ENCODE data around the gene LPXN. TPM values are rescaled to one million over a fixed set of nuclear protein-coding genes. Genes with fewer than 3 reads are reported as not detected.

LPXN gene
- total and polyA plus RNA-seq, 10 of the 15 experiments (the other 5 are each of a cell fraction or from before 2014, with no cell fraction given): 131 to 349 (median 201) TPM

GRCh38 chr11:58578635-58579191, 3.1 kb upstream of the LPXN start, which contains the start of gene ZFP91 (continued):
- TF ChIP-seq TCF3 (IDR thresholded peaks at IDR 0.05; ENCODE audit: borderline replicate concordance, insufficient read depth, low read depth, low read length) (peak; percentile 72; the same call in 1 of the 2 replicates), PBX3 (IDR thresholded peaks at IDR 0.05; ENCODE audit: insufficient replicate concordance, low read depth, low read length) (peak; percentile 91), SMAD1 (IDR thresholded peaks at IDR 0.05; ENCODE audit: low read depth, partially characterized antibody) (peak; percentile 80), NR2C2 (IDR thresholded peaks at IDR 0.05; ENCODE audit: borderline replicate concordance, control insufficient read depth, insufficient read length, low read depth) (no peak), CREM (IDR thresholded peaks at IDR 0.05; ENCODE audit: low read depth) (peak; percentile 13; the same call in 1 of the 2 replicates), FOXK2 (IDR thresholded peaks at IDR 0.05) (no peak), CHD2 (IDR thresholded peaks at IDR 0.05; ENCODE audit: borderline replicate concordance, low read depth, low read length) (peak; percentile 99), BCL11A (IDR thresholded peaks at IDR 0.05; ENCODE audit: low read depth, low read length) (no peak), TCF12 (IDR thresholded peaks at IDR 0.05; ENCODE audit: low read depth, low read length) (0 out of 2 replicates have a peak, but pooled peaks have one; percentile 6), POLR2AphosphoS2 (IDR thresholded peaks at IDR 0.05; ENCODE audit: low read depth, low read length) (peak; percentile 34; the same call in 1 of the 2 replicates), TBL1XR1 (IDR thresholded peaks at IDR 0.05; ENCODE audit: low read depth, low read length) (0 out of 2 replicates have a peak, but pooled peaks have one; percentile 12), RB1 (IDR thresholded peaks at IDR 0.05; ENCODE audit: borderline replicate concordance) (peak; percentile 87), NKRF (conservative IDR thresholded peaks at IDR 0.05) (peak; percentile 32; the same call in 1 of the 2 replicates), E2F4 (IDR thresholded peaks at IDR 0.05; ENCODE audit: low read depth, low read length) (peak; percentile 74; the same call in 1 of the 2 replicates), GATAD2B (conservative IDR thresholded peaks at IDR 0.05; ENCODE audit: low read depth) (peak; percentile 8; the same call in 1 of the 2 replicates), FOS (IDR thresholded peaks at IDR 0.05; ENCODE audit: borderline replicate concordance, extremely low read depth, insufficient read length) (peak; percentile 15), HDAC2 (IDR thresholded peaks at IDR 0.05) (no peak), KAT2A (conservative IDR thresholded peaks at IDR 0.05; ENCODE audit: control insufficient read depth, low read depth, low read length) (no peak), IRF5 (IDR thresholded peaks at IDR 0.05; ENCODE audit: borderline replicate concordance) (peak; percentile 88), POLR2AphosphoS5 (IDR thresholded peaks at IDR 0.05; ENCODE audit: low read length) (peak; percentile 35; the same call in 1 of the 2 replicates), RAD21 (IDR thresholded peaks at IDR 0.05; ENCODE audit: insufficient read depth, low read depth, low read length) (no peak), LARP7 (IDR thresholded peaks at IDR 0.05) (peak; percentile 90), ATF2 (IDR thresholded peaks at IDR 0.05; ENCODE audit: low read length) (peak; percentile 78), ZZZ3 (IDR thresholded peaks at IDR 0.05; ENCODE audit: control insufficient read depth, insufficient read length, low read depth) (no peak), KLF5 (IDR thresholded peaks at IDR 0.05; ENCODE audit: partially characterized antibody) (peak; percentile 10)

All from GM12878 (cell line).